Measurements from ENCODE around the gene EDN2.

GRCh38 chr1:41500378-41500777 is 15.9 kb upstream of the EDN2 start:
- no peak for TF ChIP-seq TBP (IDR thresholded peaks at IDR 0.05; ENCODE audit: low read depth, low read length)
- TF ChIP-seq ATF2 (IDR thresholded peaks at IDR 0.05; ENCODE audit: low read length) = no peak
- TF ChIP-seq CTCF (IDR thresholded peaks at IDR 0.05; ENCODE audit: control extremely low read depth in 1 of 3, insufficient read depth in 1 of 3, low read depth in 1 of 3, low read length in 3 of 3) = no peak
- TF ChIP-seq JUND (IDR thresholded peaks at IDR 0.05; ENCODE audit: low read length) = no peak
- TF ChIP-seq POLR2A (IDR thresholded peaks at IDR 0.05; ENCODE audit: control extremely low read depth in 1 of 2, low read depth in 2 of 2, low read length in 2 of 2) = no peak
- no peak for TF ChIP-seq E2F6 (IDR thresholded peaks at IDR 0.05)
- TF ChIP-seq GABPA (IDR thresholded peaks at IDR 0.05; ENCODE audit: borderline replicate concordance, insufficient read depth, low read length) = no peak
- TF ChIP-seq RXRA (IDR thresholded peaks at IDR 0.05; ENCODE audit: insufficient read depth, low read depth, low read length) = no peak
- TF ChIP-seq SP2 (IDR thresholded peaks at IDR 0.05; ENCODE audit: low read length) = no peak
